Measurements from ENCODE around the gene ASIC4.

DNA sequence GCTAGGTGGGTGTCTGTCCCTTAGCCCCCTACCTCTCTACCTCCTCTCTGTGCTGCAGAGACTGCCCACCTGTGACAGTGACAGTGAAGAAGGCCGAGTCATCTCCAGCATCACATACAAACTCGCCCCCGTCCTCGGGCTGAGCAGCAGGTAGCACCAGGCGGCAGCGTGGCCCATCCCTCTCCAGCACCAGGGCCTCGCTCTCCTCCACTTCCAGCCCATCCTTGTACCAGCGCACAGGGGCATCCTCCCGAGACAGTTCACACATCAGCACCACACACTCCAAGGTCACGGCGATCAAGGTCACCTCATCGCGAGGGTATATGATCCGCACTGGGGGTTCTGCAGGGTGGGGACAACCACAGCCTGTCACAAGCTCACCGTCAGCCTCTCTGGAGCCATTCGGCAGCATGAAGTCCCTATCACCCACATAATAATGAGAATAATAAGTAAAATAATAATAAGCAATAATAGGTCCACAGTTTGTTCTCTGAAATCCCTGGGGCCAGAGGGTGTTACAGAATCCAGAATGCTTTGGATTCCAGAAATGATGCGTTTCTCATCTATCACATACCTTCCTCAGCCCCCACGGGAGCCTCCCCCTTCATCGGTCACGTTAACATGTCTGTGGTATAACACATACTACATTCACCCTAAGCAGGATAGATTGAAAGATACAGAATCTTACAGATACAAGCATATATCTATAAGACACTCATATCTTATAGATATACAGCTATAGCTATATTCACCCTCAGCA, 45.1 kb downstream of the ASIC4 start:
- TF ChIP-seq, protein P1, sequence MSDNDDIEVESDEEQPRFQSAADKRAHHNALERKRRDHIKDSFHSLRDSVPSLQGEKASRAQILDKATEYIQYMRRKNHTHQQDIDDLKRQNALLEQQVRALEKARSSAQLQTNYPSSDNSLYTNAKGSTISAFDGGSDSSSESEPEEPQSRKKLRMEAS (IDR thresholded peaks at IDR 0.05) = no peak
- TF ChIP-seq, protein P2, sequence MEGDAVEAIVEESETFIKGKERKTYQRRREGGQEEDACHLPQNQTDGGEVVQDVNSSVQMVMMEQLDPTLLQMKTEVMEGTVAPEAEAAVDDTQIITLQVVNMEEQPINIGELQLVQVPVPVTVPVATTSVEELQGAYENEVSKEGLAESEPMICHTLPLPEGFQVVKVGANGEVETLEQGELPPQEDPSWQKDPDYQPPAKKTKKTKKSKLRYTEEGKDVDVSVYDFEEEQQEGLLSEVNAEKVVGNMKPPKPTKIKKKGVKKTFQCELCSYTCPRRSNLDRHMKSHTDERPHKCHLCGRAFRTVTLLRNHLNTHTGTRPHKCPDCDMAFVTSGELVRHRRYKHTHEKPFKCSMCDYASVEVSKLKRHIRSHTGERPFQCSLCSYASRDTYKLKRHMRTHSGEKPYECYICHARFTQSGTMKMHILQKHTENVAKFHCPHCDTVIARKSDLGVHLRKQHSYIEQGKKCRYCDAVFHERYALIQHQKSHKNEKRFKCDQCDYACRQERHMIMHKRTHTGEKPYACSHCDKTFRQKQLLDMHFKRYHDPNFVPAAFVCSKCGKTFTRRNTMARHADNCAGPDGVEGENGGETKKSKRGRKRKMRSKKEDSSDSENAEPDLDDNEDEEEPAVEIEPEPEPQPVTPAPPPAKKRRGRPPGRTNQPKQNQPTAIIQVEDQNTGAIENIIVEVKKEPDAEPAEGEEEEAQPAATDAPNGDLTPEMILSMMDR (IDR thresholded peaks at IDR 0.05 in 2 of 3, conservative IDR thresholded peaks at IDR 0.05 in 1 of 3; ENCODE audit: borderline replicate concordance in 1 of 3, insufficient read depth in 1 of 3, low read depth in 2 of 3, low read length in 2 of 3) = no peak
- TF ChIP-seq TCF7L2 (IDR thresholded peaks at IDR 0.05; ENCODE audit: borderline replicate concordance, extremely low read depth, insufficient read depth, insufficient read length) = no peak
- TF ChIP-seq, protein P3, sequence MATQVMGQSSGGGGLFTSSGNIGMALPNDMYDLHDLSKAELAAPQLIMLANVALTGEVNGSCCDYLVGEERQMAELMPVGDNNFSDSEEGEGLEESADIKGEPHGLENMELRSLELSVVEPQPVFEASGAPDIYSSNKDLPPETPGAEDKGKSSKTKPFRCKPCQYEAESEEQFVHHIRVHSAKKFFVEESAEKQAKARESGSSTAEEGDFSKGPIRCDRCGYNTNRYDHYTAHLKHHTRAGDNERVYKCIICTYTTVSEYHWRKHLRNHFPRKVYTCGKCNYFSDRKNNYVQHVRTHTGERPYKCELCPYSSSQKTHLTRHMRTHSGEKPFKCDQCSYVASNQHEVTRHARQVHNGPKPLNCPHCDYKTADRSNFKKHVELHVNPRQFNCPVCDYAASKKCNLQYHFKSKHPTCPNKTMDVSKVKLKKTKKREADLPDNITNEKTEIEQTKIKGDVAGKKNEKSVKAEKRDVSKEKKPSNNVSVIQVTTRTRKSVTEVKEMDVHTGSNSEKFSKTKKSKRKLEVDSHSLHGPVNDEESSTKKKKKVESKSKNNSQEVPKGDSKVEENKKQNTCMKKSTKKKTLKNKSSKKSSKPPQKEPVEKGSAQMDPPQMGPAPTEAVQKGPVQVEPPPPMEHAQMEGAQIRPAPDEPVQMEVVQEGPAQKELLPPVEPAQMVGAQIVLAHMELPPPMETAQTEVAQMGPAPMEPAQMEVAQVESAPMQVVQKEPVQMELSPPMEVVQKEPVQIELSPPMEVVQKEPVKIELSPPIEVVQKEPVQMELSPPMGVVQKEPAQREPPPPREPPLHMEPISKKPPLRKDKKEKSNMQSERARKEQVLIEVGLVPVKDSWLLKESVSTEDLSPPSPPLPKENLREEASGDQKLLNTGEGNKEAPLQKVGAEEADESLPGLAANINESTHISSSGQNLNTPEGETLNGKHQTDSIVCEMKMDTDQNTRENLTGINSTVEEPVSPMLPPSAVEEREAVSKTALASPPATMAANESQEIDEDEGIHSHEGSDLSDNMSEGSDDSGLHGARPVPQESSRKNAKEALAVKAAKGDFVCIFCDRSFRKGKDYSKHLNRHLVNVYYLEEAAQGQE (IDR thresholded peaks at IDR 0.05; ENCODE audit: low read depth) = no peak
- TF ChIP-seq POLR2A (IDR thresholded peaks at IDR 0.05; ENCODE audit: borderline replicate concordance, extremely low read depth, insufficient read depth, insufficient read length) = no peak
- no peak for TF ChIP-seq EZH2 (IDR thresholded peaks at IDR 0.05)
- no peak for TF ChIP-seq ZFX (IDR thresholded peaks at IDR 0.05)
- TF ChIP-seq FOSL1 (IDR thresholded peaks at IDR 0.05; ENCODE audit: low read depth) = no peak
- TF ChIP-seq EZH2phosphoT487 (IDR thresholded peaks at IDR 0.05; ENCODE audit: borderline replicate concordance) = no peak
- no peak for TF ChIP-seq RAD21 (IDR thresholded peaks at IDR 0.05; ENCODE audit: low read depth)
